HFFc6 (cell line): ENCODE data around the gene GRIK1. TPM values are rescaled to one million over a fixed set of nuclear protein-coding genes. Genes with fewer than 3 reads are reported as not detected.

Experiments
- DNase-seq: peaks from one replicate; pipeline ENCODE4 v3.0.0-alpha.2; 2018
- H3K27ac Mint-ChIP-seq: 2 replicates; pipeline ENCODE4 v1.8.0; 2020; ENCODE audit warnings: mild to moderate bottlenecking, mixed read lengths
- H3K27me3 Mint-ChIP-seq: 2 replicates; pipeline ENCODE4 v1.8.0; 2021; ENCODE audit warnings: mild to moderate bottlenecking, moderate library complexity, mixed read lengths; ENCODE audit not compliant: insufficient read depth
- H3K36me3 Mint-ChIP-seq: 2 replicates; pipeline ENCODE4 v1.8.0; 2021; ENCODE audit warnings: low read depth, mixed read lengths
- H3K4me1 Mint-ChIP-seq: 2 replicates; pipeline ENCODE4 v1.8.0; 2020; ENCODE audit warnings: low read depth, mixed read lengths
- H3K4me3 Mint-ChIP-seq: 2 replicates; pipeline ENCODE4 v1.8.0; 2020; ENCODE audit warnings: mild to moderate bottlenecking, moderate library complexity, mixed read lengths
- H3K9me3 Mint-ChIP-seq: 2 replicates; pipeline ENCODE4 v1.8.0; 2020; ENCODE audit warnings: mild to moderate bottlenecking, mixed read lengths
- CTCF ChIP-seq: fragments of 200-600 bp; sonication (generic); IDR thresholded peaks from 2 replicates; pipeline ENCODE4 v1.5.0; 2021; ENCODE audit warnings: antibody characterized with exemption, mild to moderate bottlenecking
- long read RNA-seq: library from polyadenylated mRNA; unstranded; transcript quantifications from one replicate; pipeline ENCODE4 v2.0.0, GENCODE V29; 2019
- total RNA-seq, 6 experiments: library from RNA; stranded (reverse); fragmentation: NEBNext Ultra II Directional; extraction: Animal tissue kit (Norgen Biotek cat#: 25700); gene quantifications; 2 replicates in 1 of 6; 3 replicates in 5 of 6; pipeline ENCODE4 v1.2.3, GENCODE V29; 2021

GRIK1 gene
- not detected for total RNA-seq
- long read RNA-seq, partial matches to known transcripts: 0 of 1 reads
- long read RNA-seq, other reads (novel, unspliced or antisense): 1 of 1 reads

- no peak for DNase-seq
- Mint-ChIP-seq H3K36me3 (no peaks in the 10 kb centered on the region; the same call in 1 of the 2 replicates), H3K27ac (no peak within 1 kb of the TSS), H3K27me3 (no peaks in the 10 kb centered on the region; the same call in none of the 2 replicates), H3K4me3 (no peak within 1 kb of the TSS), H3K9me3 (peaks cover 29% of the 10 kb centered on the region), H3K4me1 (no peaks in the 10 kb centered on the region)
- TF ChIP-seq CTCF: no peak
Measured at GRCh38 chr21:29939924-29940275, at the start of gene GRIK1. Gene GRIK1 (minus strand): TSS chr21:29939996.

- no peaks in the 10 kb centered on the region for H3K4me1 Mint-ChIP-seq
Measured at GRCh38 chr21:29987762-29988161, 48.0 kb upstream of the GRIK1 start.

GRCh38 chr21:29985866-29986265 lies 46.1 kb upstream of the GRIK1 start:
- Mint-ChIP-seq H3K27me3 (no peaks in the 10 kb centered on the region), H3K27ac (no peak overlapping the region), H3K9me3 (peaks cover 60% of the 10 kb centered on the region)

More at GRCh38 chr21:29987762-29988161, 48.0 kb upstream of the GRIK1 start:
- no peak overlapping the region for H3K27ac Mint-ChIP-seq
- DNase-seq: no peak
- H3K36me3 Mint-ChIP-seq: no peaks in the 10 kb centered on the region
- no peak overlapping the region for H3K4me3 Mint-ChIP-seq
- H3K9me3 Mint-ChIP-seq: peaks cover 69% of the 10 kb centered on the region
- no peaks in the 10 kb centered on the region for H3K27me3 Mint-ChIP-seq
- no peak for TF ChIP-seq CTCF

GRCh38 chr21:29979043-29979442 lies 39.2 kb upstream of the GRIK1 start:
- H3K4me1 Mint-ChIP-seq: no peaks in the 10 kb centered on the region
- no peak for TF ChIP-seq CTCF
- no peak overlapping the region for H3K27ac Mint-ChIP-seq
- no peak overlapping the region for H3K4me3 Mint-ChIP-seq
- no peaks in the 10 kb centered on the region for H3K27me3 Mint-ChIP-seq
- no peaks in the 10 kb centered on the region for H3K36me3 Mint-ChIP-seq
- no peak for DNase-seq
- H3K9me3 Mint-ChIP-seq: peaks cover 23% of the 10 kb centered on the region

More at GRCh38 chr21:29985866-29986265, 46.1 kb upstream of the GRIK1 start:
- no peaks in the 10 kb centered on the region for H3K36me3 Mint-ChIP-seq
- DNase-seq: no peak
- TF ChIP-seq CTCF: no peak
- no peaks in the 10 kb centered on the region for H3K4me1 Mint-ChIP-seq
- no peak overlapping the region for H3K4me3 Mint-ChIP-seq

- H3K27me3 Mint-ChIP-seq: no peaks in the 10 kb centered on the region
- no peaks in the 10 kb centered on the region for H3K4me1 Mint-ChIP-seq
- DNase-seq: no peak
- no peaks in the 10 kb centered on the region for H3K36me3 Mint-ChIP-seq
- peaks cover 22% of the 10 kb centered on the region for H3K9me3 Mint-ChIP-seq
- H3K4me3 Mint-ChIP-seq: no peak overlapping the region
- no peak overlapping the region for H3K27ac Mint-ChIP-seq
- no peak for TF ChIP-seq CTCF
Measured at GRCh38 chr21:29975776-29976175, 36.0 kb upstream of the GRIK1 start.

GRCh38 chr21:29973258-29973657 lies 33.5 kb upstream of the GRIK1 start:
- DNase-seq: no peak
- no peak overlapping the region for H3K27ac Mint-ChIP-seq
- H3K4me3 Mint-ChIP-seq: no peak overlapping the region
- TF ChIP-seq CTCF: no peak
- no peaks in the 10 kb centered on the region for H3K27me3 Mint-ChIP-seq
- peaks cover 30% of the 10 kb centered on the region for H3K9me3 Mint-ChIP-seq
- H3K36me3 Mint-ChIP-seq: no peaks in the 10 kb centered on the region
- no peaks in the 10 kb centered on the region for H3K4me1 Mint-ChIP-seq
